ENCODE results near the gene PTGES2.

Gene PTGES2

DNA sequence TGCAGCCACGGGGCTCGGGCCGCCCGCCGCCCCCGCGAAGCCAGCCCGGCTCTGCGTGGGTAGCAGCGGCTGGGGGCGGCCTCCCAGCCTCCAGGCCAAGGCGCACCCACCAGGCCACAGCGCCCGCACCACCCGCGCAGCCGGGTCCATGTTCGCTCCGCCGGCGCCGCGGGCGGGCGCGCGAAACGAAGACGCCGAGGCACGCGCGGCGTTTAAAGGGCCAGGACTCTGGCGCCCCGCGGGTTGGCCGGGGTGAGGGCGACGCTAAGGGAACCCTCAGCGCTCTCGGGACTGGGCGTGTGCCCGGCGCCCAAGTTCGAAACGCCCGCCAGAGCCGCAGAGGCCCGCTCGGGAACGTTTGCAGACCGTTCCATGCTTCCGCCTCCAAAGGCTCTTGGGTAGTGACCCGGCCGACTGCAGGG lies at the start of gene PTGES2:
Gene PTGES2 (minus strand): TSS at position 162 of the 422 bp plus-strand sequence. CDS start 12 bp downstream, at position 150.
- peak; percentile 85 for DNase-seq (ENCODE audit: low spot score)

DNA sequence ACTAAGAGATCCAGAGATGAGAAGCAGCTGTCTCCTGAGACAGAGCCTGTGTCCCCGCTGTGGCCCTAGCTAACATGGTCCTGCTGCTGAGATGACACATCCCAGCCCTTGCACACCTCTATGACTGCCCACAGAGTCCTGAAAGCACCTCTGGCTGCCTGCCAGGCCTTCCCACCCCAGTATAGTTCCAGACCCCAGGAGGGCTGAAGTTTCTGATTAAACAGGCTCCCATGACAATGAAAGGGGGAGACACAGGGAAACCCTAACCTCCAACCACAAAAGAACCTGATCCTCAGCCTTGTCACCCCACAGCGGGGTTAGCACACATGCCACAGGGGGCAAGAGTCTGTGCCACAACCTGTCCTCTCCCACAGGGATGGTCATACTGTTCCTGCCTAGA lies 48.2 kb upstream of the PTGES2 start:
- no peak for DNase-seq (ENCODE audit: low spot score)

- DNase-seq (ENCODE audit: low spot score): no peak
Measured at GRCh38 chr9:128175102-128175563, 47.6 kb upstream of the PTGES2 start.

- DNase-seq (ENCODE audit: low spot score): no peak
Measured at GRCh38 chr9:128174062-128174461, 46.5 kb upstream of the PTGES2 start.

DNA sequence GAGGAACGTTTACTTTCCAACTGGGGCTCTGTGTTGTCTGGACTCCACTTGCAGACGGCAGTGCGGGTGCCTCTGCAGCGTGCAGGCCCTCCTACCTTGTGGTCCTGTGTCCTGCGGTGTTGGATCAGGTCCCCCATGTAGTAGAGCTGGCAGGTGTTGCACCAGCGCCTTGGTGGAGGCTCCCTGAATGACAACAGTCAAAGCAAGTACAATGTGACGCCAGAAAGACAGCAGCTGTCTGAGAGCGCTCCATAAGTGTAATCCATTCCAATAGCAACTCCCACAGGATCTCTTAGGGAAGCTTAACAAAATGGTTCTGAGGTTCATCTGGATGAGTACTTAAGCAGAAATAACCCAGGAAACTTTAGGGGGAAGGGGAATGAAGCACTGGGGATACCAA lies 42.4 kb upstream of the PTGES2 start:
- no peak for DNase-seq (ENCODE audit: low spot score)

- DNase-seq (ENCODE audit: low spot score): no peak
Measured at GRCh38 chr9:128169492-128169891, 42.0 kb upstream of the PTGES2 start.

GRCh38 chr9:128168731-128169308 lies 41.3 kb upstream of the PTGES2 start:
- no peak for DNase-seq (ENCODE audit: low spot score)

- no peak for DNase-seq (ENCODE audit: low spot score)
Measured at GRCh38 chr9:128167209-128167608, 39.7 kb upstream of the PTGES2 start.

- no peak for DNase-seq (ENCODE audit: low spot score)
Measured at GRCh38 chr9:128166169-128166568, 38.6 kb upstream of the PTGES2 start.

- no peak for DNase-seq (ENCODE audit: low spot score)
Measured at GRCh38 chr9:128164307-128164885, 36.9 kb upstream of the PTGES2 start.

DNA sequence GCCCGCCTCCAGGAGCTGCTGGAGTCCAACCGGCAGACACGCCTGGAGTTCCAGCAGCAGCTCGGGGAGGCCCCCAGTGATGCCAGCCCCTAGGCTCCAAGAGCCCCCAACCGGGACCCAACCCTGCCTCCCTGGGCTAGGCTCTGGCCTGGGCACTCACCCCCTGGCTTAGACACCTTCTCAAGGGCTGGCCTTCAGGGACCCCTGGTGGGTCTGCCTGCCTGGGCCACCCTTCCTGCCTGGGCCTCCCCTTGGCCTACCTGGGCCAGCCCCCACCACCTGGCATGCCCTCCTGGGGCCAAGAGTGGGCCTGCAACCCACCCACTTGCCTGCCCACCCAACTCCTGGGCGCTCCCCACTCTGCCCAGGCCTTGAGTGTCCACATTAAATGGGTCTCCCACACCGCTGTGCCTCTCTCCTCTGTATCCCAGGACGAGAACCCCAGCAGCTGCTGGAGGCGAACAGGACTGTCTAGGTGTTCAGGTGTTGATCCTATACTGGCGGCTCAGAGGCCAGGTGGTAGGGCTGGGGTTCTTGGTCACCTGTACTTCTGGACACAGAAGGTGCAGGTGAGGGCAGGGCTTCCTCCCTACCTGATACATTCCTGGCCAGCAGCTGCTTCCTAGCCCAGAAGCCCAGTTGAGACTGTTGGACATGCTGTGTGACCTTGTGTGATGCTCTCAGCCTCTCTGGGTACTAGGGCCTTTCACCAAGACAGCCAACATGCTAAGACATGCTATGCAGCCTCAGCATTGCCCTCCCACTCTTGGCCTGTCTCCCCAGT lies 36.2 kb upstream of the PTGES2 start:
- DNase-seq (ENCODE audit: low spot score): no peak

GRCh38 chr9:128163027-128163515 lies 35.5 kb upstream of the PTGES2 start:
- no peak for DNase-seq (ENCODE audit: low spot score)

- no peak for DNase-seq (ENCODE audit: low spot score)
Measured at GRCh38 chr9:128162215-128163026, 34.9 kb upstream of the PTGES2 start.

DNA sequence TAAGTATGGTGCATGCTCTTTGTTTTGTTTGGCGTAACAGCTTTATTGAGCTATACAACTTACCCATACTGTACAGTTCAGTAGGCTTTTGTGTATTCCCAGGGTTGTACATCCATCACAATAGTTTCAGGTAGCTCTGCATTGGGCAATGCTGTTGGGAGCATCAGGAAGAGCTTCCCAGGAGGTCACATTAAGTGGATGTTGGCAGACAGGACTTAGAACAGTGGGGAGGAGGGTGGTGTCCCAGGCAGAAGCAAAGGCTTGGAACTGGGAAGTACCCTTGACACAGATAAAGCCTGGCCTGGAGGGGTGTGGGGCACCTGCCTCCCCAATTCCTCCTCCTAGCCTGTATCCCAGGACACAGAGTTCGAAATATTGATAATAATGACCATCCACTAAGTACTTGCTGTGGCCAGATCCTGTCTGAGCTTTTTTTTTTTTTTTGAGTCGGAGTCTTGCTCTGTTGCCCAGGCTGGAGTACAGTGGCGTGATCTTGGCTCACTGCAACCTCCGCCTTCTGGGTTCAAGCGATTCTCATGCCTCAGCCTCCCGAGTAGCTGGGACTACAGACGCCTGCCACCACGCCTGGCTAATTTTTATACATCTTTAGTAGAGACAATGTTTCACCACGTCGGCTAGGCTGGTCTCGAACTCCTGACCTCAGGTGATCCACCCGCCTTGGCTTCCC lies 33.8 kb upstream of the PTGES2 start:
- DNase-seq (ENCODE audit: low spot score): no peak

DNA sequence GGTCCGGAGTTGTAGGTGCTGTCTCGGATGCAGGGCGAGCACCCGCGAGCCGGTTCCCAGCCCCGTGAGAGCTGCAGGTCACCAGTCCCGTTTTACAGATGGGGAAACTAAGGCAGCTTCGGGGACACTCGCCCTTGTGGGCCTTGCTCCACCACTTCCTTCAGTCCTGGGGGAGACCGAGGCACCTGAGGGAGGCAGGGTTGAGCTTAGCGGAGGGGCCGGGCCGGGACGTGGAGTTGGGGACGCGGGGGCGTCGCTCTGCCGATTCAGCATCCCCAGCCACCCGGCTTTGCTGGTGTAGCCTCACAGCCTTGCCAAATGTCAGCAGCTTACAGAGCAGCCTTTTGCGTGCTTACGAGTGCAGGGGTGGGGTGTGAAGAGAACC lies 33.1 kb upstream of the PTGES2 start:
- peak; percentile 15 for DNase-seq (ENCODE audit: low spot score)

DNA sequence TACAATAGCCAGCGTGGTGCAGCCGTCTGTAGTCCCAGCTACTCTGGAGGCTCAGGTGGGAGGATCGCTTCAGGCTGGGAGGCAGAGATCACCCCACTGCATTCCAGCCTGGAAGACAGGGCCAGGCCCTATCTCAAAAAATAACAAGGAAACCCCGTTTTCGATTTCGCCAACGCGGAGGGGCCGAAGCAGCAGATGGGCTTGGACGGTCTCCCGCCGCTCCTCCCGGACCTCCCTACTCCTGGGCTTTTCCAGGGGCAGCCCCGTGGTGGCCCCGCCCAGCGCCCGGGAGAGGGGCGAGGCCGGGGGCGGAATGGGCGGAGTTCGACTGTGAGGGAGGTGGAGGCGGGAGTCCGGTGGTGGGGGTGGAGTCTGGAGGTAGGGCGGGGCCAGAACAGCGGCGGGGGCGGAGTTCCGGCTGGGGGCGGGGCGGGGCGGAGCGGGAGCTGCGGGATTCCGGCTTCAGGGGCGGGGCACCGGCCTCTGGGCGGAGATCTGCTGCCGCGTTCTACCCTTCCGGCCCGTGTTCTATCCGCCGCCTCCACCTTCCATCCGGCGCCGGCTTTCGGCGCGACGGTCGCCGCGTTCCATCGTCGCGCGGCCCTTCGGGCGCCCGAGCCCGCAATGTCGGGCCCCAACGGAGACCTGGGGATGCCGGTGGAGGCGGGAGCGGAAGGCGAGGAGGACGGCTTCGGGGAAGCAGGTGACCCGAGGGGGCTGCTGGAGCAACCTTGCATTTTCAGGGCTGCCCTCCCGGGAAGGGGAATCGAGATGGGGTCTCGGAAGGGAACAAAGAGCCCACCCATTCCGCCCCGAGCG lies 32.5 kb upstream of the PTGES2 start, which contains the start of gene BBLN:
Gene BBLN (plus strand): TSS at position 482 of the 819 bp plus-strand sequence. CDS start 143 bp downstream, at position 625.
- peak; percentile 92 for DNase-seq (ENCODE audit: low spot score)

- DNase-seq (ENCODE audit: low spot score): peak; percentile 60
Measured at GRCh38 chr9:128159522-128159783, 31.9 kb upstream of the PTGES2 start.

GRCh38 chr9:128155736-128156500 lies 28.4 kb upstream of the PTGES2 start:
- DNase-seq (ENCODE audit: low spot score): no peak

DNA sequence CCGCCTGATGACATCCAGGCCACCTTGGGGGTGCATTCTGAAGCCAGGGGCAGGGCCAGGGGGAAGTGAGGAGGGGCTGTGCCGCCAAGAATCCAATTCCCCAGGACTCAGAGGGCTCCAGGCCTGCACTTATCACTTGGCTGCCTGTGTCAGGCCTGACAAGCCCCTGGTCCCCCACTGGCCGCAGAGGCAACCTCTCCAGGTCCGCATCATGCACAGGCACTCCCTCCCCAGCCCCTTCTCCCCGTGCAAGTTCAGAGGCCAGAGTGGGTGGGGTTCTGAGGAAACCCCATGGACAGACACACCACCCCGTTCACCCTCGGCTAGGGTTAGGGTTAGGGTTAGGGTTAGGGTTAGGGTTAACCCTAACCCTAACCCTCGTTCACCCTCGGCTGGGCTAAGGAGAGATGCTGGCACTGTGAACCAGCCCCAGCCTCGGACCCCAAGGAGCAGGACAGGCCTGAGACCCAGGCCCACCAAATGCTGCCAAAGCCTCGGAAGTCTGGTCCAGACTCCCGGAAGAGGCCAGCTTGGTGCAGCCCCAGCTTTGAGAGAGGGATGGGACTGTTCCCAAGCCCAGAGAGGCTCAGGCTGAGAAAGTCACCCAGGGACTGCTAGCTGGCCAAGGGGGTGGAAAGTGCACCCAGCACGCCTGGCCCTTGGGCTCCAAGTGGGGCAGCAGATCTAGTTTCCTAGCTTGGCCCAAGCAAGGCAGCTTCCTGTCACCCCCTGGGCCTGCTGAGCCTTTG lies 26.6 kb upstream of the PTGES2 start:
- no peak for DNase-seq (ENCODE audit: low spot score)

Data from CD4-positive, alpha-beta T cell treated with Interleukin-2 at 100 ng/mL for 4 hours (primary cell).